GM12874 (cell line): ENCODE results near the gene MEIKIN.

Experiments
- CTCF ChIP-seq: IDR thresholded peaks from 2 replicates; pipeline ENCODE4 v1.5.1; 2011; ENCODE audit warnings: low read depth, mild to moderate bottlenecking, control low read depth, low read length, moderate library complexity; ENCODE audit not compliant: insufficient read depth

MEIKIN gene

GRCh38 chr5:131771692-131772091, 173.8 kb downstream of the MEIKIN start:
- TF ChIP-seq CTCF = no peak

GRCh38 chr5:131769961-131770360, 175.5 kb downstream of the MEIKIN start:
- no peak for TF ChIP-seq CTCF

GRCh38 chr5:131769336-131769735, 176.1 kb downstream of the MEIKIN start:
- TF ChIP-seq CTCF = no peak

GRCh38 chr5:131767891-131768290, 177.6 kb downstream of the MEIKIN start:
- no peak for TF ChIP-seq CTCF

GRCh38 chr5:131766689-131767088, 178.8 kb downstream of the MEIKIN start:
- no peak for TF ChIP-seq CTCF

- no peak for TF ChIP-seq CTCF
These were observed 180.2 kb downstream of the MEIKIN start for GRCh38 chr5:131765261-131765660.

GRCh38 chr5:131763968-131764367, 181.5 kb downstream of the MEIKIN start:
- no peak for TF ChIP-seq CTCF

GRCh38 chr5:131760793-131761192, 184.7 kb downstream of the MEIKIN start:
- no peak for TF ChIP-seq CTCF
